CD1c-positive myeloid dendritic cell (primary cell): ENCODE measurements around the gene SLC6A18.

Experiments
- DNase-seq: peaks from one replicate; pipeline ENCODE4 v3.0.0-alpha.2; 2016; ENCODE audit errors: extremely low spot score

Gene SLC6A18, protein sequence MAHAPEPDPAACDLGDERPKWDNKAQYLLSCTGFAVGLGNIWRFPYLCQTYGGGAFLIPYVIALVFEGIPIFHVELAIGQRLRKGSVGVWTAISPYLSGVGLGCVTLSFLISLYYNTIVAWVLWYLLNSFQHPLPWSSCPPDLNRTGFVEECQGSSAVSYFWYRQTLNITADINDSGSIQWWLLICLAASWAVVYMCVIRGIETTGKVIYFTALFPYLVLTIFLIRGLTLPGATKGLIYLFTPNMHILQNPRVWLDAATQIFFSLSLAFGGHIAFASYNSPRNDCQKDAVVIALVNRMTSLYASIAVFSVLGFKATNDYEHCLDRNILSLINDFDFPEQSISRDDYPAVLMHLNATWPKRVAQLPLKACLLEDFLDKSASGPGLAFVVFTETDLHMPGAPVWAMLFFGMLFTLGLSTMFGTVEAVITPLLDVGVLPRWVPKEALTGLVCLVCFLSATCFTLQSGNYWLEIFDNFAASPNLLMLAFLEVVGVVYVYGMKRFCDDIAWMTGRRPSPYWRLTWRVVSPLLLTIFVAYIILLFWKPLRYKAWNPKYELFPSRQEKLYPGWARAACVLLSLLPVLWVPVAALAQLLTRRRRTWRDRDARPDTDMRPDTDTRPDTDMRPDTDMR

DNA sequence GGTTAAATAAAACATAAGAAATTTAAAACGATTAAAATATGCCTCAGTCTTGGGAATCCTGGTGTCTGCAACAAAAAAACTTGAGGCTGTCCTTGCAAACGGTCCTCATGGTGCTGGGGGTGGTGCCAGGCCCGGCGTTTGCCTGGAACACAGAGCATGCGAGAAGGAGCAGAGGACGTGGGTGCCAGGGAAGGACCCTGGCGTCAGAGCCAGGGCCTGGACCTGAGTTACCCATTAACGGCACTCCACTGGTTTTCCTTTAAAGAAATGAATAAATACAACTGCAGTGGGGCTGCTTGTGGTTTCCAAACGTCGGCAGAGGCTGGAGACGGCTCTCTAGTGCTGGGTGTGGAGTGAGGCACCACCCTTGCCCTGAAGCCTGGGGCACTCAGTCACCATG is at the start of gene SLC6A18:
SLC6A18 (plus strand) TSS at position 301 of the 400 bp plus-strand sequence; CDS start at position 398, 97 bp downstream.
- DNase-seq = no peak

DNA sequence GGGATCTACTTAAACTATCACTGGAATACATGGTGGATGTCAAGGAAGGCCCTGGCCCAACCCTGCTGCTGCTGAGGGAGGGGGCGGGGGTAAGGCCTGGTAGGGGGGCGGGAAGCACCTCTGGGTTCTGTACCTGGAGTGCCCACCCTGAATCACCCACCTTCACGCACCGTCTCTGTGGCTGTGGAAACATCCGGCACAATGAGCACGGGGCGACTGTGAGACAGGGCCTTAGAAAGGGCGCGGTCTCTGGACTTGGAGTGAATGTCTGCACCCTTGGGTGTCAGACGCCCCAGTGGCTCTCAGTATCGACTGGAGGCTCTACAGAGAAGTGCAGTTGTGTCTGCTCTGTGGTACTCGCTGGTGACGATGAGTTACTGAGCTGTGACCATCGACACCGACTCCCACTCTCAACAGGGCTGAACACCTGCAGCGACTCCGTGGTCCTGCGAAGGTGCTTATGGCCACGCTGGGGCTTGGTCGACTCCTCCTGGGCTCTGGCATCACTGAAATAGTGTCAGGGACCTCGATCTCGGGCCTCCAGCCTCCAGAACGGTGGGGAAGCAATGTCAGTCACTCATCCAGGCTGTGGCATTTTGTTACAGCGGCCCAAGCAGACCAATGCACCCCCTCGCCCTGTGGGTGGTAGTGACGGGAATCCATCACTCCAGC is 49.2 kb upstream of the SLC6A18 start:
- no peak for DNase-seq

DNA sequence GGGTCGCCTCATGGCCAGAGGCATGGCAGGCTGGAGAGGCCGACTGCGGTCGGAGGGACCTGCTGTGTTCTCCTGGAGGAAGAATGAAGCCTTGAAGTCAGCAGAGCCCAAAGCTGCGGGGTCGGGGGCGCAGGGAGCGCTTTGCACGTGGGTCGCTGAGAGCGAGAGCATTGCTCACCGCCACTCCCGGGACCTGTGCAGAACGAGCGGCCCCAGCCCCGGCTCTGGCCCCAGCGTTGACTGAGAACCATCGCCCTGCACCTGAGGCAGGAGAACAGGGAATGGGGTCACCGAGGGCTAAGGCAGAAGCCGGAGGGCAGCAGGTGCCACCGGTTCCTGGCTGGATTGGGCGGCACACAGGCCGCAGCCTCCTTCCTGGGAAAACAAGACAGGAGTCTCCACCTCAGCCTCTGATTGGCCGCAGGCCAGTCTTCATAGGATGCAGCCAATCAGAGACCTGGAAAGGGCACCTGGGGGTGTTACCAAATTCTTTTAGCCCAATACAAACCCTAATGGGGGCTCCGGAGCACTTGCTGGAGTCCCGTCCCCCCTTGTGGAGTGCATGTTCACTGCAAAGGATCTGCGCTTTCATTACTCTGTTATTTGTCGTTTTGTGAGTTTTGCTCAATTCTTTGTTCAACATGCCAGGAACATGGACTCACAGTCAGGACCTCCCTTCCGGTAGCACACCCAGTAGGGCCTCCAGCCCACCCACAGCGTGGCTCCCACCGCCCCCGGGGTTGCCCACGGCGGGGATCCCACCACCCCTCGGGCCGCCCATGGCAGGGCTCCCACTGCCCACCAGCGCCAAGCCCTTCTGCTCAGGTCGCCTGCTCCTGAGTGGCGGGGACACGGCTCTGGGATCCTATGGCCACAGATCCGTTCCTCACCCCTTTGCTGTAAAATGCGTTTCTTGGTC is 48.4 kb upstream of the SLC6A18 start:
- DNase-seq = no peak

DNA sequence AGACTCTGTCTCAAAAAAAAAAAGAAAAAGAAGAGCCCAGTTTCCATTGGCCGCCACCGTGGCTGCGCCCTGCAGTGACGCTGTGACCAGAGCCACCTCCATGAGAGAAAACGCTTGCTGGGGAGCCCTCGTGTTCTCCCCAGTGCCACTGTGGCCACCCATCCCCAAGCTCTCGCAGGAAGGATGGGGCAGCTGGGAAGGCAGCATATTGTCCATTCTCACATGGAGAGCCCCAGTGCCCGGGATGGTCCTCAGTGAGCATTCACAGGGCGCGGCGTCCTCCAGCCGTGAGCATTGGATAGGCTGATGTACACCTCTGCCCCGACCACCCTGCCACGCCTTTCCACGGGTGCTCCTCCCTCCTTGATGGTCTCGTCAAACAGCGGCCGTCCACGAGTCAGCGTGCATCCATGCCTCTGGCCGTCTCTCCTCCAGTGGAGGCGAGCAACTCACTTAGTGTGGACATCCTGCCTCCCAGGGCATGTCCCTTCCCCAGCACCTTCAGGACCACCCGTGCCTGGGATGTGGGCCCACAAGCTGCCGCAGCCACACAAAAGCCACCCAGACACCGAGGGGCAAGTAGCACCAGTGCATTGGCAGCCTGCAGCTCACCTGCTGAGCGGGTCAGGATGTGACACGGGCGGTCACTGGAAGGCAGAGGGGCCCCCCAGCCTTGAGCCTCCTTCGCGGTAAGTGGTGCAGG is 47.2 kb upstream of the SLC6A18 start:
- DNase-seq = no peak

DNA sequence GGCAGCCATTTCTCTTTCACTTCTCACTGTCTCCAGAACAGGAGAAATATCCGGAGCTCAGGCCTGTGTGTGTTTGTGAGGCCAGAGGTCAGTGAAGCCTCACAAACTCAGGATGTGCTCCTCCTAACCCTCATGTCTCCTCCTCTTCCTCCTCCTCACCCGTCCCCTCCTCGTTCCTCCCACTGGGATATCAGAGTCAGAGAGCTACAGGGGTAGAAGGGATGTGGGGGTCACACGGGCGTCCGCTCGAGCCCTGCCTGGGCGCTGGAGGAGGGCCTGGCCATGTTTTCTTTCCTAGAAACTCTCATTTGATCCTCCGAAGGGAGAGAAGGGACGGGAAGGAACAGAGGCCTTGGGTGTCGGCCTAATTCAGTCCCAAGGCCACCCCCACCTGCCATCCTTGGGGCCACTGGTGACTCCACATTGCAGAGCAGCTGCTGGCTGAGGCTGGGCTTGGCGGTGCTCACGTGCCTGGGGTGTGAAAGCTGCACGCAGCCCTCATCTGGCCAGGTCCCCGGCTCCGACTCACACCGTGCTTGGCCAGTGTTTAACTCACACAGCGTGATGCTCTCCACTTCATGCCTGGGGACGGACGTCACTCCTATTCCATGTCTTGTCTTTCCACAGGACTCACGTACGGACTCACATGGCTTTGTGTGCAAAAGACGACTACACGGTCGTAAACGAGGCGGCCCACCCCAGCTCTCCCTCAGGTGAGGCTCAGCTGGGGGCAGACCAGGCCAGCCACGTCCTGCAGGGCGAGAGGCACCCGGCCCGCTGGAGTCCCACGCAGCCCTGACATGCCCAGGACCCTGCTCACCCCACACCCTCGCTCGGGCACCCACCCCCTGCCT is 46.4 kb upstream of the SLC6A18 start:
- DNase-seq = no peak

- DNase-seq = no peak
Measured at GRCh38 chr5:1179383-1179715, 45.8 kb upstream of the SLC6A18 start.

DNA sequence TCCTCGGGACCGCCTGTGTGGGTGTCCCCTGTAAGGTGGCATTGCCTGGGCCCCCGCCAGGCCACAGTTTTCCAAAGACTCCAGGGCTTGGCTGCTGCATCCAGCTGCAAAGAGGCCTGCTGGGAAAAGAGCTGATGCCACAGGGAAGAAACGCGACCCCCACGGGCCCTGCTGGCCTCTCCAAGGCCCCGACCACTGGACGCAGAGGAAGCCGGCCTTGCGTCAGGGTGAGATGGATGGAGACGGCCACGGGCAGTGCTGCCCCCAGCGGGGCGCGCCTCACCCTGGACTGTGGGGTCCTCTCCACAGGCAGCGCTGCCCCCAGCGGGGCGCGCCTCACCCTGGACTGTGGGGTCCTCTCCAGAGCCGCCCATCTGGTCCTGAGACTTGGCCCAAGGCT is 45.1 kb upstream of the SLC6A18 start:
- DNase-seq = no peak

- DNase-seq = no peak
Measured at GRCh38 chr5:1180841-1181271, 44.3 kb upstream of the SLC6A18 start.

- DNase-seq = no peak
Measured at GRCh38 chr5:1181451-1182359, 43.5 kb upstream of the SLC6A18 start.

DNA sequence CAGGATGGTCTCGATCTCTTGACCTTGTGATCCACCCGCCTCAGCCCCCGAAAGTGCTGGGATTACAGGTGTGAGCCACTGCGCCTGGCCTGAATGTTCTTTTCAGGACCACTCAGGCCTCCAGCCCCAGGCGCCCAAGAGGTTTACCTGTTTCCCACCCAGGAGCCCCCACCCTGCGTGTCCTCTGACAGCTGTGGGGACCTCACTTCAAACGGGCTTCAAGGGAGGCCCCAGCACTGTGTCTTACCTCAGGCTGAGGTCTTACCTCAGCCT is 42.9 kb upstream of the SLC6A18 start:
- DNase-seq = no peak

DNA sequence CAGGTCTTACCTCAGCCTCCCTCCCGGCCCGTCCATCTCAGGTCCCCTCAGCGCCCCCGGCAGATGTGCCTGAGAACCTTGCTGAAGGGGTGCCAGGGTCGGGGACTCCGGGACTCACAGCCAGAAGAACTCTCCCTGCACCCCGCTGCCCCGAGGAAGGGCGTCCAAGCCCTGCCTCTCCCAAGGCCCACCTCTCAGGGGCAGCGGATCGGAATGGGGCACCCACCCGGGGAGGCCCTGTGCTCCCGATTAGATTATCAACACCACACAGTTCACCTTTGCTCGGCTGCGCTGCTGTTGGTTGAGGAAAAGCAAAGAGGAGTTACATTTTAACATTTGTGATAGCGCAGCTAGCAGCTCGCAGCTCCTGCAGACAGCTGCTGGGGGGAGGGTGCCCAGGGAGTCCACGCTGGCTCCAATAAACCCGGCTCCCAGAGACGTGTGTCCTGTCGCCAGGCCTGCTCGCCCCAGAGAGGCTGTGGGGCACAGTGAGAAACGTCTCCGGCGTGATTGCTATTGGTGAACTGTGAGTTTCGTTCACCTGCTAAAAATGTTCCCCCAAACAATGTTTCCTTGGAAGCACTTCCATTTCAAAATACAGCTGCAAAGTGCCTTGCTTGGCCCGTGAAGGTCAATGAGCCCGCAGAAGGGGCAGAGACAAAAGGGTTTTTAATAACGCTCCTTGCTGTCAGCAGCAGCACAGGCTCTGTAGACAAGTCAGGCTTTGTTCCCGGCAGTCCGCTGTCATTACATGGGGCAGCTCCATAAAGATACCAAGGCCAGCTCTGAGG is 42.4 kb upstream of the SLC6A18 start:
- DNase-seq = no peak

DNA sequence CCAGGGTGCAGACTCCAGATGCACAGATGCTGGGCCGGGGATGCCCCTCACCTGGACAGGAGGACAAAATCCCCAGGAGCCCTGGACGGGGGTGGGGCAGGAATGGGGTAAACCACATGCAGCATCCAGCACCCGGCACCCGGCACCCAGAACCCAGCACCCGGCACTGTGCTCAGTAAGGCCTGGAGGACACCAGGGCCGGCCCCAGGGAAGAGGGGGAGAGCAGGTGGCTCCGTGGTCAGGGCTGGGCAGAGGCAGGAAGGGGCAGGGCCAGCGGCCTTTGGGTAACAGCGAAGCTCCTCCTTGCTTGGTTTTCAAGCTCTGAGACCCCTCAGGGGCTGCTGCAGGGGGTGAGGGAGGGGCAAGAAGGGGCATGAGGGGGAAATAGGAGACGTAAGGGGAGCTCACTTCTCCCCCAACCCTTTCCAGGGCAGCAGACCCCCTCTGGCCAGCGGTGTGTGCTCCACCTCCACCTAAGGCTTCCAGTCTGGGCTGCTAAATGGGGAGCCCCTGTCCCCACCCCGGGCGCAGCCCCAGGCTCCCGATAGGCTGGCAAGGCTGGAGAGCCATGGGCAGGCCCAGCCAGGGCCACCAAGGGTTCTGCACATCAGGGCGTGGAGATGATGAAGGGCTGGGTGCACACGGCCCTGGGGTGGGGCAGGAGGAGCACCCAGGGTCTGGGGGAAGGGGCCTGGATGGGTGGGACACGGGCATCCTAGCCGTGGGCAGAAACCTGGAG is 41.6 kb upstream of the SLC6A18 start:
- DNase-seq = no peak

DNA sequence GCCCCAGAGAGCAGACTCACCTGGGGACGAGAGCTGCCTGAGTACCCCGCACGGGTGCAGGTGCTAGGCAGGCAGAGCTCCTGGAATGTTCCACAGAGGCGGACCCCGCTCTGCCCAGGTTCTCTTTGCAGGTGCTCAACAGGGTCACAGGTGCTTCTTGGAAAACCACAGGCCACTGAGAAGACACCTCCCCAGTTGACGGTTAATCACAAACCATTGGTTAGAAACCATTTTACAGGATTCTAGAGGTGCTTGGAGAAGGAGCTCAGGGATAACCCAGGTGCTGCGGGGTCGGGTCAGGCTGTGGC is 41.1 kb upstream of the SLC6A18 start:
- no peak for DNase-seq

DNA sequence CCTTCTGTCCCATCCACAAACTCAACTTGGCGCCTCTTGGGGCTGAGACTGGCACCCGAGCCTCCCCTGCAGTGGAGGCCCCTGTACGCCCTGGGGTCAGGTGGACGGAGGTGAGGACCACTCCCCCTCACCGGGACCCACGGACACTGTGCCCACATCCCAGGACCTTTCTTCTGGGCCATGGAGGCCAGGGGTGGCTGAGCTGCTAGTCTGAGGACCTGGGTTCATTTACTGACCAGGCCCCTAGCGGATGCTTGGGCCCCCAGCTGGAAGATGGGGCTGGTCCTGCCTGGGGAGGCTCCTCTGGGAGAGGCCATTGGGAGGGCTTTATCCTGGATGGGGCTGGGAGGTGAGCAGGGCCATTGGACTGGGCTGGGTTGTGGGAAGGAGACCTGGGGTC is 40.7 kb upstream of the SLC6A18 start:
- DNase-seq = no peak

DNA sequence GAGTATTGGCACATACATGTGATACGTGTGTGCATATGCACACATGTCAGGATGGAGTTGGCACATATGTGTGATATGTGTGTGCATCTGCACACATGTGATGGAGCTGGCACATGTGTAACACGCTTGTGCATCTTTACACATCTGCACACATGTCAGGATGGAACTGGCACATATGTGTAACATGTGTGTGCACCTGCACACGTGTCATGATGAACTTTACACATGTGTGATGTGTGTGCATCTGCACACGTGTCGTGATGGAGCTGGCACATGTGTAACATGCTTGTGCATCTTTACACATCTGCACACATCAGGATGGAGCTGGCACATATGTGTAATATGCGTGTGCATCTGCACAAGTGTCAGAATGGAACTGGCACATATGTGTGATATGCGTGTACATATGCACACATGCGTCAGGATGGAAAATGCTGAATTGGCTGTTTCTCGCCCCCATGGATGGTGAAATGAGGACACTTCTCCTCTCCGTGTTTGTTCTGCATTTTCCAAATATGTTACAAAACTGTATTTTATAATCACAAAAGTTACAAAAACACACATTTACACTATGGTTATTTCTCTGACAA is 40.0 kb upstream of the SLC6A18 start:
- DNase-seq = no peak

- no peak for DNase-seq
Measured at GRCh38 chr5:1185629-1186350, 39.4 kb upstream of the SLC6A18 start.
